GM21619 (cell line): ENCODE measurements around the gene NFU1.
A peak's percentile ranks its signal among the peaks of the same experiment; 100 is the strongest.

Experiments used
- ATAC-seq: cut with Tn5 transposase; IDR thresholded peaks from one replicate; pipeline ENCODE4 v1.9.1; 2021; ENCODE audit not compliant: unreplicated experiment

Gene NFU1

DNA sequence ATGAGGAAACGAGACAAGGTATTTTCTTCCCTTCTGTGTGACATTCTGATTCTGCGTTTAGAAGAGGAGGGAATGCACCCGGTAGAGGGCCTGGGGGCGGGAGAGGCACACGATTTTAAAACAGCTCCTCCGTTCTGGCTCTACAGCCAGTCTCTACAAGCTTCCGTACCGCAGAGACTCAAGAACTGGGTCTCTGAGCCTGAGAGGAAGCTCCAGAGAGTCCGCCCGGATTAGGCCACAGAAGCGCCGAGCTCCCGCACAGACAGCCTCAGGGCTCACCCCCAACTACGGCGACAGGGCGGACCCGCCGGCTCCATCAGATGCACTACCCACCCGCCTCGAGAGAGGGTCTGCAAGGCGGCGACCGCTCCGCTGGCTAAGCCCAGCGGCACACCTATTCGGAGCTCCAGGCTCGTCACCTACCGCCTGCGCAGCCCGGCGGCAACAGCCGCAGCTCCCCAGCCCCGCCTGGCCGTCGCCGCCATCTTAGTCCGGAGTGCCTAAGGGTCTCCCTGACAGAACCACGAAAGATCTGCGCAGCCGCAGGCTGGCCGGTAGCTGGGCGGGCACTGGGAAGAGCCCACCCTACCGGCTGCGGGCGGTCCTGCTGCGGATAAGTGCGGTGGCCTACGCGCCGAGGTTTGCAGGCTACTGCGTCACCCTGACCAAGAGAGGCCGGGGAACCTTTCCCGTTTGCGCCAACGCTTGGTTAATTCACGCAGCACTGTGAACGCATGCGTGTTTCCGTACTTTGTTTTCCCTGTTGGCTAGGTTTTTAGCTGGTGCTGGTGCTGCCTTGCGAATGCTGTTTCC lies at the start of gene NFU1:
NFU1 (minus strand) TSS at position 498 of the 813 bp plus-strand sequence; CDS start at position 485, 13 bp downstream.
- peak; percentile 94 for ATAC-seq

DNA sequence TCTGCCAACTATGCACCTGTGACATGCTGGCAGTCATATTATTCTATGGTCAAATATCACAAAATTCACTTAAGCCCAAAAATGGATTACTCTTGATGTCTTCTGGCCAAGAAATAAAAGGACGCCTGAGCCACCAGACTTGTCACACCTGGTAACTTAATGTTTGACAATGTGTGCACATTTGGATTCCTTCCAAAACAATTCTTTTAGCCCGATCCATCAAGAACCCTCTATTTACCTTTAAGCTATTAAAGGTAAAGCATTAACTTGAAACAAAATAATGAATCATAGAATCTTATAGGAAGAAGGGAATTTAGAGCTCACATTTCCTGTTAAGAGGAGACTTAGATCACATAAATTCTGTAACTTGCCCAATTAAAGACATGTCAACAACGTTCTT lies 46.5 kb upstream of the NFU1 start:
- no peak for ATAC-seq

DNA sequence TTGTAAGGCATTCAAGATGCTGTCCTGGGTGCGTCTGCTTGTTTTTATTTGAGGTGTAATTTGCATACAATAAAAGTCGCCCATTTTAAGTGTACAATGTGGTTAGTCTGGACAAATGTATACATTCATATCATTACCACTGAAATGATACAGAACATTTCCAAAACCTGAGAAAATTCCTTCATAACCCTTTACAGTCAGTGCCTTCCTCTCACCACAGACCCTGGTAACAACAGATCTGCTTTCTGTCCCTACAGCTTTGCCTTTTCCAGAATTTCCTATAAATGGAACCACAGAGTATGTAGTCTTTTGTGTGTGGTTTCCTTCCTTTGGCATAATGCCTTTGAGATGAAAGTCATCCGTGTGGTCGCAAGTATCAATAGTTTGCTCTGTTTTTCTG lies 45.8 kb upstream of the NFU1 start:
- ATAC-seq, result no peak

DNA sequence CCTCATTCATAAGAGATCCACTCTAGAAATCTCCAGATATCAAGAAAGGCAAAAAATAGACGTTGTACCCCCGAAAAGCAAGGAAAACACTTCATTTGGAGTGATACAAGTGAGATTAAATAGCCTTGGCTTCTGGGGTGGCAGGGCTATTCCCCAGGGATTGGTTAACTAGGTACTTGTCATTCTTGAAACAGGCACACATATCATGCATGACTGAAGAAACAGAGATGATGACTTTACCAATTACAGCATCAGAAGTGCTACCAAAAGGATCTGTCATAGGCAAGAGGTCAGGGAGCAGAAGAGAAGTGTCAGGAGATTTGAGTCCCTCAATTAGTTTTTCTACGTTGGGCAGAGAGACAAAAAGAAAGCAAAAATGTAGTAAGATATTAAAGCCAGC lies 45.2 kb upstream of the NFU1 start:
- ATAC-seq, result no peak

DNA sequence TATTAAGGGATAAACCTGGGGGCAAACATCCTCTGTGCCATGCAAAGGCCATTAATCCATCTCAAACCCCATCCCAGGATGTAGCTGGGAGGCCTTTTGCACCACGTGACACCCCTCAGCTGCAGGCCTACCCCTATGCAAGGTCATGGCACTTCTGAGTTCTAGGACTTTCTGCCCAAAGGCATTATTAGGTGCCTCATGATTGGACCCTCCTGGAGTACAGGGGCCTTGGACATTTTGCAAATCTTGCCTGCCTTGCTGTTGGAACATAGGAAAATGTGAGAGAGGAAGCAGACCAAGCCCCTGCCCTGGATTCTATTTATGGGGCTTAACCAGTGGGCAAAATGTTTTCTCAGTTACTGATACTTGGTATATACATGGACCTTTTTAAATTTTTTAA lies 44.2 kb upstream of the NFU1 start:
- no peak for ATAC-seq

DNA sequence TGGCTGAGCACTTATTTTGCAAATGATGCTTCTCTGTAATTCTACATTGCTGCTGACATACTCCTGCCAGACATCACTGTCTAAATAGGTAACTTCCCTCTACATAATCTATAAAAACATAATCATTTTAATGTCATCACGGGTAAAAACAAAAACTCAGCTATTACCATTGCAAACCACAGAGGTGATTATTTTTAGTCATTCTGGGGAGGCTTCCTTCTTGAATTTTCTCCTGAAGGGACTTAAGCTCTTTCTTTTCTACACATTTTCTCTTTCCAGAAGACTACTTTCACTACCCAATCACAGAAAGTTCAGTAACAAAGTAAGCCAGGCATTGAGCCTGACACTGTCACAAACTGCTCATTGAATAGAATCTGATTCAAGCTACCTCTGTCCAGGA lies 40.4 kb upstream of the NFU1 start:
- ATAC-seq, result no peak

DNA sequence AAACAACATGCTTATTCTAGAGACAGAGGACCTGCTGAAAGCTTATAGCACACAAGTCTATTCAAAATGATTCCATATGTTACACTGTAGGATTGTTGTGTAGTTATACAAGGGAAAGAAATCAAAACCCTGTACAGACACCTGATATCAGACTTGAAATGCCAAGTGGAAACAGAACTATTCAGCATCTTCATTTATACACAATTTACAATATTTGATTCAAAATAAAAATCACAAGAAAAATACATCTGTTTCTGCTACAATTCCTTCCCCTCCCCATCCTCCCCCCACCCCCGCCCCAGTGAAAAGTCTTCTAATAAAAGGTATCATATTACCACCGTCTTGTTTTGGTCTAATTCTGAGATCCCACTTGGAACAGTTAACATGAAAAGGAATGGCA lies 37.5 kb upstream of the NFU1 start:
- ATAC-seq, result no peak

DNA sequence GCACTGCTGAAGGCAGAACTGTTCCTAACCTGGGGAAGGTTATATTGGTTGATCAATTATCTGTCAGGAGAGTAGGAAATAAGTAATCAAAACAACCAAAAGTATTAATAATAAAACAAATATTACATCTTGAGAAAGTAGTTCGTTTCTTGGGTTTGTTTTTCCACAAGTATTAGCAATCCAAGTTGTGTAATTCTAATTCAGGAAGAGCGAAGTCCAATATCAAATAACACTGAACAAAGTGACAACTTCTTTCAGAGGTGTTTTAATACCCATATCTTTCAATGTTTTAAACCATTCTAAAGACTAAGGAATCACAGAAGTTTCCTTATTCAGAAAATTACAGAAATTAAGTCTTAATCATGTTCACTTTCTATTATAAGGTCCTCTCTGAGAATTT lies 34.6 kb upstream of the NFU1 start:
- no peak for ATAC-seq

DNA sequence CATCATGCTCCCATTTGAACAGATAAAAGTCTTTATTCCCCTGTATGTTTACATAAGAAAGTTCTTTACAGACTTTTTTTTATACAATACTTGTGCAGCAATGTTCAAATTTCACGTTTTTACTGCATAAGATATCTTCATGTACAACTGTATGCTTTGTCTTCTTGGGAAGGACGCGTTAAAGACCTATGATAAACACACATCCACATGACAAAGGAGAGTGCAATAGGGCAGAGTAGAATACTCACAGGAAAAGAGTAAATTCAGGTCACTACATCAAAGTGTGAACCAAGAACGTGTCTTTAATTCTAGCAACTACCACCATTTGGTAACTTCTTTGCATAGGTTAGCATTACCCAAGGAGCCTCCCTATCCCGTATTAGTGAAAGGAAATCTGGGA lies 33.7 kb upstream of the NFU1 start:
- no peak for ATAC-seq

DNA sequence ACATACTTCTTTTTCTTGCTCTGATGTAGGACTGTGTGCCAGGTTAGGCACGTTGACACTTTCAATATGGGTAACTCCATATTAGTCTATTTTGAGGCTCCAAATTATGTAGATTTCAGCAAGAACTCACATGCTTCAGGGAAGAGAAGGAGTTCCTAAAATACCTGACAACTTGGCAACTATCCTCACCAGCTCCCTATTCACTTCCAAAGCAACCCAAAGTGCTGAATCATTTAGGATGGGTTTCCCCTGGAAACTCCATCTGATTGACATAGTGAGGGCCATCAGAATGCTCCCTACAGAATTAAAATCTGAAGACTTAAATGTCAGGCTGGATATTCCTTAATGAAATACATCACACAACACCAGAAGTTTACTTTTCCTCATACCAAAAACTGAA lies 32.5 kb upstream of the NFU1 start:
- ATAC-seq, result no peak

DNA sequence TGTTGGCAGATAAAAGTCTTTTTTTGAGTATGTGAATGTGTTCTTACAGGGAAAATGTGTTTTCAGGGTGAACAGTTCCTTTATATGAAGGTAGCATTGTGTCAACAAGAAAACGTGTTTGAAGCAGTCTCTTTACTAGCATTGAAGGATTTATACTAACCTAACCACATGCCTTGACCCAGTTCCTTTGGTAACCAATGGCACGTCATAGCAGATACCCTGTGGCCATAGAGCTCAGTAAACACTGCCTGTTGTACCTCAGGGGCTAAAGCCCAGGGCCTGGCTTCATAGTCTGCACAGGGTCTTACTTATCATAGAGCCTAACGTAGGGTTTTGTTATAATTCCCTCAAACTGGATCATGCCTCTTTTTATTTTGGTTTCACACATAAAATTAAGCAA lies 32.1 kb upstream of the NFU1 start:
- no peak for ATAC-seq

DNA sequence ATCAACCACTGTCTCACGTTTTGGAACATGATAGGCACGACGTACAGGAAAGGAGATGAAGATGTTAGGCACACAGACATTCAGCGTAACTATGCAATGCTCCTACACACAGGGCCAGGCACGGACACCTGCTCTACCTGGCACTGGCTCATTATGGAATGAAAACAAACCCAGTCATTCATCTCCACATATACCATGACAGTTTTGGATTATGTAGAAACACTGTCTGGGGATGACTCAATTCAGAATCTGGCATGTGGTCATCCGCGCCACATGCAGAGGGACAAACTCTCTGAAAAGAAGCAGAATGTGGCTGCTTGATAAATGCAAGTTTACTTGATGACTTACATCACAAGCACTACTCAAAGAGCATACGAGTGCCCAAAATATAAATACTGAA lies 29.5 kb upstream of the NFU1 start:
- ATAC-seq, result no peak

DNA sequence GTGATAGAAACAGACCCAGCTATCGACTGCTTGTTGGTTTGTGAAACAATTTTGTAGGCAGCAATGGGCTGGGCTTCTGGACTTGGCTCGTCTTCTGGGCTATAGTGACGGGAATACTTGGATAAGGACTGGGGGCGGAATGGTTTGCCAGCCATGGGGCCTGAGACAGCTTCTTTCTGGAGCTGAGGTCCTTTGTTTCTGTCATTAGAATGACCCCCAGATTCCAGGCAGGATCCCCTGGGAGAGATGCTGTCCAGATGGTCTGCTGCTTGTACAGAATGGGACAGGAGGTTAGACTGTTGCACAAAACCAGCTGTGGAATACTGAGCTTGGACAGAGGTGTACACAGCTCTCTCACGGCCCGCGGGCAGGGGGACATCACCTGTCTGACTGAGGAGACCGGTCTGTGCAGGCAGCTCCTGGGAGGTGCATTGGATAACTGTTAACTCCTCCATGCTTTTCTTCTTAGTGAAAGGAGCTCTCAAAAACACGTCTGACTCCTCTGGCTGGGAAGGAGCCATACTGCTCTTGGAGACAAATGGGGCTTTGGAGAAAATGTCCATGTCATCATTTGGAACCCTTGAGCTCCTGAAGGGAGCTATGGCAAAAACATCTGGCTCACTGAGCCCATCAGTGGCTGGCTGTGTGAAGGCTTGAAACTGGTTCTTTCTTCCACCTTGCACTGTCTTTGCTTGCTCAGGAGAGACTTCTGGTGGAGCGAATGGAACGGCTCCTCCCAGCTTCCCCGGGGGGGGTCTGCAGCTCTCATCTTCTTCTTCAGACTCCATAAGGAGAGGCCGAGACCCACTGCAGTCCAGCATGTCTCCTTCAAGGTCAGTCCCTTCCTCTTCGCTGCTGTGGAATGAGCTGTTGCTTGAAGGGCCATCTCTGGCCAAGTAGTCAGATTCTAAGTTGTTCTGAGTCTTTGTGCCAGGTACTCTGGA lies 28.6 kb upstream of the NFU1 start:
- no peak for ATAC-seq

DNA sequence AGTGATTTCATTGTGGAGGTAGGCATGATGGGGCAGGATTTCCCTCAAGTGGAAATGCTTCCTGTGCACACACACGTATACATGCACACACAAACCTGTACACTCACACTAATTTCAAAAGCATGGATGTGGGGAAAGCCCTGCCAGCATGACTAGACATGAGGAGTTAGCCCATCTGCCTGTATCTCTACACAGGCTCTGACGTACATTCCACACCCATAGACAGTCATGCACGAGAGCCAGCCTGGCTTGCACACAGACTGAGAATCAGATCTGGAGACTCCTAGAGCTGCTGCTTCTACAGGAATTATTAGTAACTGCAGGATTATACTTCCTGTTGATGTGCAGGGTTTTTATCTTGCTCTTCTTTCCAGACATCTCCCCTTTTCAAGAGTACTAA lies 27.3 kb upstream of the NFU1 start:
- ATAC-seq, result no peak

DNA sequence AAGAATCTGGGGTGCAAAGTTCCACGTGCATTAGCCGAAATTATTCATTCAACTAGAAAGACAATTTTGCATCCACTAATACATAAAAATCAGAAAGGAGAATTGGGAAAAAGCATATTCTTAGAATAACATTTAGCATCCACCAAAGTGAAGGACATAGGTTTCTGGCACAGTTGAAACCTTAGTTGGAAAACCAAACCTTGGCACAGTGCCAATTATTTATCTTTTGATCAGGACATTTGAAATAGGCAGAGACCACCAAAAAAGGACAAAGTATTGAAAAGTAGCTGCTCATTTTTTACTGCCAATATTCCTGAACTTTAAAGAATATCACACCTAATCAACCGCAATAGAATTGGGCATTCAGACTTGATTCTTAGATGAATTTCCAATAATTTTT lies 25.5 kb upstream of the NFU1 start:
- ATAC-seq, result no peak

DNA sequence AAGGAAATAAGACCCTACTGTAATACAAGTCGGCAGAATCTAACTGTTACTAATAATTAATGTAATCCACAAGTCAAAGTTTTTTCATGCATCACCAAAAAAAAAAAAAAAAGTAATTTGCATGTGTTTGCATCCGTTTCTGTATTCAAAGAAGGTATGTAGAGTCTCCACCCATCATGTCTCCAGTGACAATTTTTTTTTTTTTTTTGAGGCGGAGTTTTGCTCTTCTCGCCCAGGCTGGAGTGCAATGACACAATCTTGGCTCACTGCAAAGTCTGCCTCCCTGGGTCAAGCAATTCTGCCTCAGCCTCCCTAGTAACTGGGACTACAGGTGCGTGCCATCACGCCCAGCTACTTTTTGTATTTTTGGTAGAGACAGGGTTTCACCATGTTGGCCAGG lies 24.2 kb upstream of the NFU1 start:
- ATAC-seq, result no peak

DNA sequence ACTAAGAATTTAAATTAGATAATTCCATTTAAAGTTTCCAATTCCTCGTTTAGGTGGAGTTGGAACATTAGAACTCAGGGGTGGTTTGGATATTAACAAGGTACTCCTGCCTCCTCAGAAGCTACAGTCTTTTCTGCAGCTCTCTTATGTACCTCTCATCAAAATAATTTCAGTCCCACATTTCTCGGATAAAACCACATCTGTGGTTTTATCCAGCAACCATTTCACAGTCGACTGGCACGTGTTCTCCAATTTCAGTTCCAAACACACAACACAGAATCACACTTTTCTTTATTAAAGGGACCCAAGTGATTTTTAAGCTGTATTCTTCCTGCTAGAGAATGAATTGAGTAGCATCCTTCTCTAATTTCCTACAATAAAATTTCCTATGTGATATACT lies 22.7 kb upstream of the NFU1 start:
- no peak for ATAC-seq

DNA sequence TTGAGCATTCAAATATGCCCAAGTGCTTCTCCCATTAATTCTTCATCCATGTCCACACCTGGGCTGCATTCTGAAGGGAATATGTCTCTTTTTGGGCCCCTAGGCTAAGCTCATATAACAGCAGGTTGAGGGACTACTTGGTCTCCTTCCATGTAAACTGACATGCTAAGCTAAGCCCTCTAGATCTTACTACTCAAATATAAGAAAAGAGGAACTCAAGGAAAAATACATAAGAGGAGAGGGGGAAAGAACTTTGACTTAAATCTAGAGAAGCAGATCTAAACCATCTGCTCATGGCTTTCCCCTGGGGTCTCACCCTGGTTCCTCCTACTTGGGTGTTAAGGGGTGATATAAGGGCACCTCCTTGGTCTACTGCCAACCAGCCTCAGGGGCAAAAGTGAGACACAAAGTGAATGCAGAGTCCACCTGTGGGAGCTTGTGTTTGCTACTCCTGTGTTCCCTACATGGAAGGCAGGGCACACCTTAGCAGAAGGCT lies 19.8 kb upstream of the NFU1 start:
- no peak for ATAC-seq

DNA sequence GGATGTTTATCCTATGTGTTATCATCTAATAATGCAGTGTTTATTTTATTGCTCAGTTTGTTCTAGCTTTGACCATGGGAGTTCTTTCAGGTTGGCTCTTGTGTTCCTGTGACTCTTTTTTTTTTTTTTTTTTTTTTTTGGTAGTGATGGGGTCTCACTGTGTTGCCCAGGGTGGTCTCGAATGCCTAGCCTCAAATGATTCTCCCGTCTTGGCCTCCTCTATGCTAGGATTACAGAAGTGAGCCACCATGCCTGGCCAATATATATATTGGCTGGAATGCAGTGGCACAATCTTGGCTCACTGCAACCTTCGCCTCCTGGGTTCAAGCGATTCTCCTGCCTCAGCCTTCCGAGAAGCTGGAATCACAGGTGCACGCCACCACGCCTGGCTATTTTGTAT lies 18.9 kb upstream of the NFU1 start:
- ATAC-seq, result no peak

DNA sequence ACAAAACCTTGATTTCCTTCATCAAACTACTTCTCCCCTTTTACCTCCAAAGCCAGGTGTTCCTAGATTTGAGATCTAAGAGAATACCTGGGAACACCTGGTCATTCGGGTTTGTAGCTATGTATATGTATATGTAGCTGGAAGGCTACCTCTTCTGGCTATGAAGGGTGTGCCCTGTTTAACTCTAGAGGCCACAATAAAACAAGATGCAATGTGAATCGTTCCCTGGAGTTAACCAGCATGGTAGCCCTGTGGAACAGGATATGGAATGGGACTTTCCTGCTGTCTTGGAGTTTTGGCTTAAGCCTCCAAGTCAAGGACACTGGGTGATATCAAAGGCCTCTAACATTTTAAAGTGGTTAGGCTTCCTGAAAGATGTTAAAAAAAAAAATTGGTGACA lies 17.7 kb upstream of the NFU1 start:
- ATAC-seq, result no peak

DNA sequence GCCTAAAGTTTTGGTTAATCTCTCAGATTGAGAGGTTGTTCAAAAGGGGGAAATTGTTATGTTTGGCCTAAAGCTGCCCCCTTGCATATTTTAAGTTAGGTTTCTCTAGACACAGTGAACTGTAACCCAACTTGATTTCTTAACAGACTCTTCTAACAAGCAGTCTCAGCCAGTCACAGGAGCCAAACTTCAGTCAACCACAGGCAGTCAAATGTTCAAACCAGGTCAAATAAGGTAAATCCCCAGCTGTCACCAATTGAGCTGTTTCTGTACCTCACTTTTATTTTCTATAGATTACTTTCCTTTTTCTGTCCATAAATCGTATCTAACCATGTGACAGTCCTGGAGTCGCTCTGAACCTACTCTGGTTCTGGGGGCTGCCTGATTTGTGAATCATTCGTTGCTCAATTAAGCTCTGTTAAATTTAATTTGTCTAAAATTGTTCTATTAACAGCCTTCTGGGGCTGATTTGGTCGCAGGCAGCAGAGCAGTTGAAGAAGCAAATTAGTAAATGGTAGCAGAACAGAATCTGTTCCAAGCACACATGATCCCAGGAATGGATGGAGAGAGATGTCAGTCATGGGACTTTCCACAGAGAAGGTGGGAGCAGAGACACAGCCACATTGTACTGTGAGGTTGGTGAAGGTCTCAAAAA lies 16.4 kb upstream of the NFU1 start:
- peak; percentile 89 for ATAC-seq

DNA sequence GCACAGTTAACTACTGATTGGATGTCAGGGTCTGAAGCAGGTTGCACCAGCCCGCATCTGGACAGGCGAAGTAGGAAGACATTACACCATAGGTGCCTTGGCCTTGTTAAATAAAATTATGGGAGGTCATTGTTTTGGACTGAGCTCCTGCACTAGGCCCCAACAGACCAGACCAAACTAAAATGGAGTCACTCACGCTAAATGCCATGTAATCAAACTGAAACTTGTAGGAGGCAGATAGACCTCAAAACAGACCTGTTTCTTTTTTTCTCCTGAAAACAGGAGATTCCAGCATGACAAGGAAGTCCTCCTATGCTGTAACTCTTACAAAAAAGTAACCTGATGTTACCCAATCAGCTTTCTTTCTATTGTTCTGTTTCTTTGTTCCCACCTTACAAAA lies 15.5 kb upstream of the NFU1 start:
- ATAC-seq, result no peak
